ENCODE data around the gene IFT81.

The IFT81 gene

DNA sequence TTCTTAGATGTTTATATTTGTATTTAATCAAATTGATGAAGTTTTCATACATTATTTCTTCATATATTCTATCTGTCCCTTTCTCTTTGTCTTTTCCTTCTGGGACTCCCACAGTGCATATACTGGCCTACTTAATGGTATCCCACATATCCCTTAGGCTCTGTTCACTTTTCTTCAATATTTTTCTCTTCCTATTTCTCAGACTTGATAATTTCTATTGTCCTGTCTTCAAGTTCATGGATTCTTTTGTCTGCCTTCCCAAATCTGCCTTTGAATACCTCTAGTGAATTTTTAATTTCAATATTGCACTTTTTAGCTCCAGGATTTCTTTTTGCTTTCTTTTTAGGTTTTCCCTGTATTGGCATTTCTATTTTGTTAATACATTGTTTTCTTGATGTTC is 33.4 kb downstream of the IFT81 start:
- DNase-seq (ENCODE audit: low read depth in 2 of 2, low spot score in 1 of 2): no peak

DNA sequence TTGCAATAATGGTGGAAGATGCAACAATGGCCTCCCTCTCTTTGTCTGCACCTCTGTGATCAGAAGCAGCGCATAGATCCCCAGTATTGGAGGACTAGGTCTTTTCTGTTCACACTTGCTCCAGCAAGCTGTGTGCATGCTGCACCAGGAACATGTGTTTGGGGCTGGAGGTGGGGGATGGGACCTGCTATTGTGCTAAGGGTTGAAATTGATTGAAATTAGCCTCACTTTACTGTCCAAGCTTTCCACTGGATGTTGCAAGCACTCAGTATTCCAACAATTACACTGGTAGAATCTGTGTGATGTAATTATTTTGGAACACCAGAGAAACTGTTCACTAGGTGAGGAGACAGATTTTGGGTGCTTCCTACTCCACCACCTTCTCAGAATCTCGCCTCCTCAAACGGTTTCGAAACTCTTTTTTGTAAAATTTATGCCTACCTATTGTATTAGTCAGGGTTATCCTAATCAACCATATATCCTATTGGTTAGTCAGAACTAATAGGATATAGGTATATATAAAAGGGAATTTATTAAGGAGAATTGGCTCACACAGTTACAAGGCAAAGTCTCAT is 35.6 kb downstream of the IFT81 start:
- DNase-seq (ENCODE audit: low read depth in 2 of 2, low spot score in 1 of 2): no peak

DNA sequence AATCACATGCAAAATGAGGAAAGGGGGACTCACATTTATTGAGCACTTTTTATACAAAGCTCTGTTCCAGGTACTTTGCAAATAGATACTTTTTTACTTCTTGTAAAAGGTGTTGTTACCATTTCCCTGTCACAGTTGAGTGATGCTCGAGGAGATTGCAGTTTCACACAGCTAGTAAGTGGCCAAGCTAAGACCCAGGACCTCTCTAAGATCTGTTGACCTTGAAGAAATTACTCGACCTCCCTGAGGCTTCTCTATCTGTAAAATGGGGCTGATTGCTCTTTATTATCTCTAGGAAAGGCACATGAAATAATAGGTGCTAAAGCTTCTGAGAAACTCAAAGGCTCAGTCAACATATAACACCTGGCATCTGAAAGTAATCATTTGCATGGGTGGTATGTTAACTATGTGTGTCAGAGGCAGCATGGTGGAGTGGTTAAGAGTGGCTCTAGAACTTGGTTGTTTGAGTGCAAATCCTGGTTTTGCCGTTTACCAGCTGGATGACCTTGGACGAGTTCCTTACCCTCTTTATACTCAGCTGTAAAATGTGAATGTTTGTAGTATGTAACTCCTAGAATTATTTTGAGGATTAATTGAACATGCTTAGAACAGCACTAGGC is 41.5 kb downstream of the IFT81 start:
- no peak for DNase-seq (ENCODE audit: low read depth in 2 of 2, low spot score in 1 of 2)

DNA sequence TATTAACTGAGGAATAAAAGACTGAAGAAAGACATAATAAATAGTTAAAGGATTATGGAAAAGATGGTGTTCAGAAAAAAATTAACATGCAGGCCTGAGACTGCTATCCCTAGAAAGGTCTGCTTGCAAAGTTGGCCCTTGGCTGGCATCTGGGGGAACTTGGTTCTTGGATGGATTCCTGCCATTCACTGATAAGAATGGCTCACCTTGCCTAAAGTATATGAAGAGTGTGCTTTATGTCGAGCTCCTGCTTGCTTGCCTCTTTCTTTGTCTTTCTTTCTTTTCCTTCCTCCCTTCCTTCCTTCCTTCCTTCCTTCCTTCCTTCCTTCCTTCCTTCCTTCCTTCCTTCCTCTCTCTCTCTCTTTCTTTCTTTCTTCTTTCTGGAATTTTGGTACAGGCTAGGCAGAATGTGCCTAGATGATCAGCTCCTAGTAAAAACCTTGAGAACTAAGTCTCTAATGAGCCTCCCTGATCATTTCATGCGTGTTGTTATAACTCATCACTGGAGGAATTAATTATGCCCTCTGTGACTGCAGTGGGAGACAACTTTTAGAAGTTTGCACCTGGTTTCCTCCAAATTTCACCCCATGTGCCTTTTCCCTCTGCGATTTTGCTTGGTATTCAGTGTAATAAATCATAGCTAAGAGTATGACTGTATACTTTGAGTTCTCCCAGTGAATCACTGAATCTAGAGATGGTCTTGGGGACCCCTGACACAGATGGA is 44.7 kb downstream of the IFT81 start:
- no peak for DNase-seq (ENCODE audit: low read depth in 2 of 2, low spot score in 1 of 2)

DNA sequence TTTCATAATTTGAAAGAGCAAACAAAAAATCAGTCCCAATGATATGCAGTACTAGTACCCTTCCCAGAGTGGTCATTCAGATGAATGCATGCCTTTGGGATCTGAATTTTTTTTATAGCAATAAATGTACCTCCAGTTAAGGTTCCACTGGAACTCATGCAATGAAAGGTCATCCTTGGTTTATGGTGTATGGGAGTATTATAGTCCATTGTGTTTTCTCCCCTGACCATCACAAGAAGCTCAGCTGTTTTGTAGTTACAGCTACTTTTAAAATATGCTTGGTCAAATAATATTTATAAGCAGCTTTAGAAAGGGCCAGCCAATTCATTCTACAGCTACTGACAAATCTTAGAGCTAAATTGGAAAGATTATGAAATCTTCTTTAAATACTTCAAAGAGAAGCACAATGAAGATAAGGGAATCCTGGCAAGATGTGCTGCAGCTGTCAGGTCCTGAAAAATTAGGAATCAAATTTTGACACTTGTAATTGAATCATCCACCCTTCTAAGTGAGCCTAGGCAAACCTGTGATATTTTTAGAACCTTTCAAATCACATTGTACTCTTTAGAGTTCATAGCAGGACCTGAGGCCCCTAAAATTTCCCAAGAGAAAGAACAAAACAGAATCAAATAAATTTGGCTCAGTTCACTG is 46.5 kb downstream of the IFT81 start:
- no peak for DNase-seq (ENCODE audit: low read depth in 2 of 2, low spot score in 1 of 2)

DNA sequence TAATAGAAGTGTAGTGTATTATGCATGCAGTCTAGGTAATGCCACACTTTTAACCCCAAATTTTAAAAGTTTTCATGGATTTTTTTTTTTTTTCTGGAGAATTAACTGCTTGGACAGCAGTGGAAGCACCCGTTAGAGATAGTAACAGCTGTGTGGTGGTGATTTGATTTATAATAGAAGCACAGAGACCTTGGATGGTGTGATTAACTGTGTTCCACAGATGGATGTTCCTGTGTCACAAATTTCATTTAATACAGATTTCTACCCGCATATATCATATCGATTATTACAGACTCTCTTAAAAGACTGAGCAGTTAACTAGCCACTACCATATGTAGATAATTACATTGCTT is 47.0 kb downstream of the IFT81 start:
- no peak for DNase-seq (ENCODE audit: low read depth in 2 of 2, low spot score in 1 of 2)

DNA sequence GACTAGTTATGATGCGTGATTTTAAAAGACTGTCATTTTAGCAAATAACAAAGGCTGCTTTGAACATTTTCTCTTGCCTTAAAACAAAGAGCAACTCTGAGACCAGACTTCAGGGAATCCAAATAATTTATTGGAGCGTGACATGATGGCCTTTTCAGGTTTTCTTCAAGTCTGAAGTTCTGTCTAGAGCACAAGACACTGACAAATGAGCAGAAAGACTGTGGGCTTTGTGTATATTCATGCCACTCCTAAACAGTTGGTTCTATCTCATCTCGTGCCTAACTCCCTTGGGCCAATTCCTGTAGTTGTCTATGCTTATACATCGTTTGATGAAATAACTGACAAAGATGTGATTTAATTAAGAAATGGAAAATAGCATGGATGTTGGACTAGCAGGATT is 47.5 kb downstream of the IFT81 start:
- no peak for DNase-seq (ENCODE audit: low read depth in 2 of 2, low spot score in 1 of 2)

DNA sequence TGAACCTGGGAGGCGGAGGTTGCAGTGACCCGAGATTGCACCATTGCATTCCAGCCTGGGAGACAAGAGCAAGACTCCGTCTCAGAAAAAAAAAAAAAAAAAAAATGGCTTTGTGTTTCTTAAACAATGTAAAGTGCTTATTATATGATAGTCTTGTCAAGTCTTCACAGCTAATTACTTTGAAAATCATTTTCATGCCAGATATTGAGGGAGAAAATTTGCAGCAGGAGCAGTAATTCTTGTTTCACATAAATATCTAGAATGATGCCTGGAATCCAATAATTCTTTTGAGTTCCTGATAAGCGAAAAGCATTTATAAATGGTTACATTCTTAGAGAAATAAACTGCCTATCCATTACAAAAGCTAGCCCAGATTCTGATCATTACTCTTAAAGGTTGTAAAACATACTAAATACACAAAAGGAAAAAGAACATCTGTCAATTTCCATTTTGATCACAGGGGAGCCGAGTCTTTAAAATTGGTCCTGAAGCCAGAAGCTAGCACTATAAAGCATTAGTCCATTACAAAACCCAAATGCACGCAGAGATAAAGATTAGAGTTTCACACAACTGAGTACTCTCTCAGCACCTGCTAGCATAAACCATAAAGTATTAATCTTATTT is 50.3 kb downstream of the IFT81 start:
- no peak for DNase-seq (ENCODE audit: low read depth in 2 of 2, low spot score in 1 of 2)

DNA sequence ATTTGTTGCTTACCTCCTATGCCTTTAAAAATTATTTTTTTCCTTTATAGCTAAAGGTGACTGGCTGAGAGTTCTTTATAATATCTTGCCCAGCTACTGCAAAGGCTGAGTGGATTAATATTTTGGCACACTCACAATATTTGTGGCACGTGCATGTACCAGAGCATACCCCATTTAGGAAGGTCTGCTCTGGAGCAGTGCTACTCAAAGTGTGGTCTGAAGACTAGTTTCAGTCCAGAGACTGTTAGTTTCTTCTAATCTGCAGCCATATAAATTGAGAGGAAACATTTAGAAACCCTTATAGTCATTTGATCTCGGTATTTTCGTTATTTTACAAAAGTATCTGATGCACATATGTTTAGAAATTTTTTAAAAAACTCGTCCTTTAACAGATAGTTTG is 51.0 kb downstream of the IFT81 start:
- DNase-seq (ENCODE audit: low read depth in 2 of 2, low spot score in 1 of 2): no peak

DNA sequence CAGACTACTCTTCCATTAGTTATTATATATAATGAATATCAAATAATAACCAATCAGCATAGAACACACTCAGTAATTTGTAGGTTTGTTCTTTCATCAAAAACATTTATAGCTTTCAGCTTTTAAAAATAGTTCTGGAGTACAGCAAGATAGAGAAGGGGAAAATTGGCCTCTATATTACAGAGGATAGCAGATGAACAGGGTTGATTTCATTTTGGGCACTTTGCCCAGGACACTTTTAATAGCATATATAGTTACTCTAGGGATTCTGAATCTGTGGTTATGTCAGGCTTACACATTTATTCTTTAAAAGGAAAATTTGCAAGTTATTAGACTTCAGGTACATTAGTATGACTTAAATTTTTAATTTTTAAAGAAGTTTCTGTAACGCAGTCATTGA is 52.6 kb downstream of the IFT81 start:
- DNase-seq (ENCODE audit: low read depth in 2 of 2, low spot score in 1 of 2): no peak

DNA sequence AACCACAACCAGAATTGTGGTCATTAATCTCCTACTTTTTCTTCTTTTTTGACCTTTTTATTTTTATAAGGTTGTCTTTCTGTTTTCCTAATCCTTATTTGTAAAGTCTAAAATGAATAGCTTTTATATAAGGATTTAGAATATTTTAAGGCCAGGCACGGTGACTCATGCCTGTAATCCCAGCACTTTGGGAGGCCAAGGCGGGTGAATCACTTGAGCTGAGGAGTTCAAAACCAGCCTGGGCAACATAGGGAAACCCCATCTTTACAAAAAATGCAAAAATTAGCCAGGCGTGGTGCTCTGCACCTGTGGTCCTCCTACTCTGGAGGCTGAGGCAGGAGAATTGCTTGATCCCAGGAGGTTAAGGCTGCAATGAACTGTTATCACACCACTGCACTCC is 55.1 kb downstream of the IFT81 start:
- DNase-seq (ENCODE audit: low read depth in 2 of 2, low spot score in 1 of 2): no peak

DNA sequence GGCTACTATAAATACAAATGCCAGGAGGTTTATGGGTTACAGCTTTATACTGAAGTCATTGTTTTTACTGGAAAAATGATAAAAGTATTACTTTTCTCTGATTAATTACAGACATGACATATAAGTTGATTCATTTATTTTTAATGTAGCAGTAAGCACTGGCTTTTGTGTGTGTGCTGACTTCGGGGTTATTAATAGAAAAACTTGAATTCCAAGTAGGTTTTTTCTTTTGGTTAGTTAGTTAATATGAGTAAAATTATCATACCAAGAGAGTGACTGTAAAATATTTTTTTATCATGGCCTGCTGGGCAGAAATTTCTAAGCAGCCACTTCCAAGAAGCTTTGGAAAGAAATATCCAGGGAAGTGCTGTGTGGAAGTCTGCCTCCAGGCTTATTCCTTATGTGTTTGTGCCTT is 56.4 kb downstream of the IFT81 start:
- no peak for DNase-seq (ENCODE audit: low read depth in 2 of 2, low spot score in 1 of 2)

DNA sequence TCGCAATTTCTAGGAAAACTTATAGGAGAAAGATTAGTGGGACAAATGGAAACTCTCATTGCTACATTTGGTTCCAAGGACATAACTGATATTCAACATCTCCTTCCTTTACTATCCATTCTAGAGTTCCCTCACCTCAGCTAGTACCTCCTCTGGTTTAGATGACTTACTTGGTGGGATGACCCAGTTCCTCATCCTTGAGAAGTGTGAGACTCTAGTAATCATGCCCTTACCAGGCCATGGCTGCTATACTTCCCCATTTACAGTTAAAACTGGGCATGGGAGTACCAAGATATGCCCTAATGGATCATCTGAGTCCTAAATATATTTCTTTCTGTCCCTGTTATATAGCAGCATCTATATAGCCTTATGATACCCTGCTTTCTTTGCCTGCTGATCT is 58.1 kb downstream of the IFT81 start:
- DNase-seq (ENCODE audit: low read depth in 2 of 2, low spot score in 1 of 2): no peak

DNA sequence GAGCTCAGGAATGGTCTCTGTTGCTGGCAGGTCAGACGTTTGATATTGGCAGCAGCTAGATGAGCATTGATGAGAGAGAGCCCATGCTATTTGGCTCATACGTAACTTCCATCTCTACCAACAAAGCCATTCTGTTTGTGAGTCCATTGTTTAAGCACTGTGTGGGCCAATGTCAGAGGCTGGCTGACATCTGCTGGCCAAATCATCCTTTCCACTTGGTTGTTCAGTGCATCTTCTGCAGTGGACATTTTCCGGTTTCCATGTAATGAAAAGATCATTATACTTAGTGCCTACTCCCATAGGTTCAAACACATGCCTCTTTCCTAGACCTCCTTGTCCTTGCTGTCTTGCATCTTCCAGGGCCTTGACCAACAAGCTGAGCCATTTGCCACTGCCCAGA is 59.2 kb downstream of the IFT81 start:
- no peak for DNase-seq (ENCODE audit: low read depth in 2 of 2, low spot score in 1 of 2)

DNA sequence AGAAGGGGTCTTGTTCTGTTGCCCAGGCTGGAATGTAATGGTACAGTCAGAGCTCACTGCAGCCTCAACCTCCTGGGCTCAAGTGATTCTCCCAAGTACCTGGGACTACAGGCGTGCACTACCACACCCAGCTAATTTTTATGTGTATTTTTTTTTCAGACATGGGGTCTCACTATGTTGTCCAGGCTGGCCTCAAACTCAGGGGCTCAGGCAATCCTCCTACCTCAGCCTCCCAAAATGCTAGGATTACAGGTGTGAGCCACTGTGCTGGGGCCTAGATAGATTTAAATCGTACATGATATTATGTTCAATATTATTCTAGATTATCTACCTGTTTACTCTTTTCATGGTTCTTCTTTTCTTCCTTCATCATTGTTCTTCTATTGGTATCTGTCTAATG is 61.5 kb downstream of the IFT81 start:
- DNase-seq (ENCODE audit: low read depth in 2 of 2, low spot score in 1 of 2): no peak

DNA sequence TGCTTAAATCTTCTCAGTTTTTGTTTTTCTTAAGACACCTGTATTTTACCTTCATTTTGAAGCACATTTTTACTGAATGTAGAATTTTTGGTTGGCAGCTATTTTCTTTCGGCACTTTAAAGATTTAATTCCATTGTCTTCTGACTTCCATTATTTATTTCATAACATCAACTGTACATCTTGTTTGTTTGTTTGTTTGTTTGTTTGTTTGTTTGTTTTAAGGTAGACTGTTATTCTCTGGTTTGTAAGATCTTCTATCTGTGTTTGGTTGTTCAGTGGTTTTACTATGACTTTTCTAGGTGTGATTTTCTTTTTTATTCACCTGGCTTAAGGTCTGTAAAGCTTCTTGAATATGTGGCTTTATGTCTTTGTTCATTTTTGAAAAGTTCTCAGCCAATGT is 61.9 kb downstream of the IFT81 start:
- DNase-seq (ENCODE audit: low read depth in 2 of 2, low spot score in 1 of 2): no peak

DNA sequence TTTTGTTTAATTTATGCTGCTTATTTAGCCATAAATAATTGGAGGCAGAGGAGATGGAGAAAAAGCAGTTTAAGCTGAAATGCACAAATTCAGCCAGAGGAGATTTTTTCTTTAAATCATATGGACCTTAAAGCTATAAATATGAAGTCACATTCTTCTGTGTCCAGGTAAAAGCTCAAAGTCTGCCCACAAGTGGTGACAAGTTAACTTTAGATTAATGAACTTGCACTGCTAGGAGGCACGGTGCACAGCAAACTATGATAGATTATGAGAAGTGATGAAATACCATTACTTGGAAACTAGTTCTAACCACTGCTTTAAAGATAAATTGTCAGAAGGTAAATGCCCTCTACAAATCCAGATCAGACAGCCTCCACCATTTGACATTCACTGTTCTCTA is 69.0 kb downstream of the IFT81 start:
- no peak for DNase-seq (ENCODE audit: low read depth in 2 of 2, low spot score in 1 of 2)

DNA sequence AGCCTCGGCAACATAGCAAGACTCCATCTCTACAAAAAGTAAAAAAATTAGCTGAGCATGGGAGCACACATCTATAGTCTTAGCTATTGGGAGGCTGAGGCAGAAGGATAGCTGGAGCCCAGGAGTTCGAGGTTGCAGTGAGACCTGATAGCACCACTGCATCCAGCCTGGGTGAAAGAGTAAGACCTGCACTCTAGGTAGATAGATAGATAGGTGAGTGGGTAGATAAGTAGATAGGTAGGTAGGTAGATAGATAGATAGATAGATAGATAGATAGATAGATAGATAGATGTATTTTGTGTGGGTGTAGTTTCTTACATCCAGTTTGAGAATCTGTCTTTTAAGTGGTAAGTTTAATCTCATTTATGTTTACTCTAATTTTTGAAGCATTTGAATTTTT is 72.8 kb downstream of the IFT81 start:
- no peak for DNase-seq (ENCODE audit: low read depth in 2 of 2, low spot score in 1 of 2)

DNA sequence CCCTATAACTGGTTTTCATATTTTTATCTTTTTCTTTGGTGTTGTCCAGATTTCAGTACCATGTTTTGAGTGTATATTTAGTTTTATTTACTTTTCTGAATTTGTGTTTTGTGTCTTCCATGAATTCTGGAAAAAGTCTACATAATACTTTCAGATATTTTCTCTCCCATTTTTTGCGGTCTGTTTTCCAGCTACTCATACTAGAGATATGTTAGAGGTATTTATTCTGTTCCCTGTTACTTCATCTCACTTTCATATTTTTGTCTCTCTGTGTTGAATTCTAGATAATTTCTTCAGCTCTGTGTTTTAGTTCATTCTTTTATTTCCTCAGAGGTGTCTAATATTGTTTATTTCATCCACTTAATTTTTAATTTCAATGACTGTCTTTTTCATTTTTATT is 74.2 kb downstream of the IFT81 start:
- no peak for DNase-seq (ENCODE audit: low read depth in 2 of 2, low spot score in 1 of 2)

DNA sequence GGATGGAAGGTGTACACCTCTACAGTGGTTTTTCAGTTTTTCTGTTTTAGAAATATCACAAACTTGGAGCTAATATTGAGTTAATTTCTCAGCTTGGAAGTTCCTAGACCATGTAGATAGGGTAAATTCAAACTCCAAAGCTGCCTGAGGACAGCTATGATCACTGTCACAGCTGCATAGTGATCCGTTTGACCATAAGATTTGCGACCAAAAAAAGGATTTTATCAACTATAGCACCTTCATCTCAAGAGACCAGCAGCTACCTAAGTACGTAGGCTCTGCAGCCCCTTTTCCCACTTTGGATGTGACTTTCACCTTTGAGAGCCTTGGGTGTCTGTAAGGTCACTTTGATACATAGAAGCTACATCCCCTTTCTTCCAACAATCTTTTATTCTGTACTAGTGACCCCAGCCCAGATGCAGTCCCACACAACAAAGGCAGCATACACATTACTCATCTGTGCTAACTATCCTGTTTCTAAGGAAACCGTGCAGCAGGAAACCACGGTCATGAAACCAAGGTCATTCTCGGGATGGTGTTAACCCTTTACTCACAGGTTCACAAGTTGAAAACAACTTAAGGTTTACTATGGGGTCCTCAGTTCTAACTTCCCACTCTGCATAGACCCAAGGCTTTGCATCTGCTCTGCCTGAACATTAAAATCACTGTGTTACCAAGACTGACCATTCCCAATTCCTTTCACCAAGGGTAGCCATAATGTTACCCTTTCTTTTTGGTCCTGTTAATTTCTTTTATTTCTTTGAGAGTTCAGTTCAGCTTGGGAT is 75.4 kb downstream of the IFT81 start:
- no peak for DNase-seq (ENCODE audit: low read depth in 2 of 2, low spot score in 1 of 2)

DNA sequence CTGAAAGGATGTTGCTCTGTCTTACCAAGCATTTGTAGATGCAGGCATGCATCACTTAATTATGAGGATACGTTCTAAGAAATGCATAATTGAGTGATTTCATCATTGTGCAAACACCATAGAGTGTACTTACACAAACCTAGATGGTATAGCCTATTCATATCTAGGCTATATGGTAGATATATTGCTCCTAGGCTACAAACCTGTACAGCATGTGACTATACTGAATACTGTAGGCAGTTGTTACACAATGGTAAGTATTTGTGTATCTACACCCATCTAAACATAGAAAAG is 75.9 kb downstream of the IFT81 start:
- no peak for DNase-seq (ENCODE audit: low read depth in 2 of 2, low spot score in 1 of 2)

Measured in stimulated activated CD8-positive, alpha-beta memory T cell treated with anti-CD3 and anti-CD28 coated beads, Interleukin-4, amount 100 ng/mL, for 1 hour (primary cell).